KMS-11 (cell line): ENCODE measurements around the gene TXNDC15.
A peak's percentile ranks its signal among the peaks of the same experiment; 100 is the strongest.
"Not testable (repeated sequence)": the region's sequence is repeated elsewhere in the genome, so short reads cannot be mapped to it uniquely, and the experiment has no call there.

Experiments used
- H2AFZ ChIP-seq: fragments of 200-600 bp; sonication (generic); 2 replicates; pipeline ENCODE4 v1.6.1; 2016; ENCODE audit warnings: antibody characterized with exemption, mixed run types, low read depth
- H3K27ac ChIP-seq: fragments of 200-600 bp; sonication (generic); 2 replicates; pipeline ENCODE4 v1.6.1; 2016; ENCODE audit warnings: mild to moderate bottlenecking, mixed run types
- H3K27me3 ChIP-seq: fragments of 200-600 bp; sonication (generic); 2 replicates; pipeline ENCODE4 v1.6.1; 2017; ENCODE audit warnings: mild to moderate bottlenecking, low read depth, mixed run types, moderate library complexity; ENCODE audit not compliant: insufficient read depth
- H3K36me3 ChIP-seq: fragments of 200-600 bp; sonication (generic); 2 replicates; pipeline ENCODE4 v1.6.1; 2017; ENCODE audit warnings: mild to moderate bottlenecking, mixed run types; ENCODE audit not compliant: insufficient read depth
- H3K4me1 ChIP-seq: fragments of 200-600 bp; sonication (generic); 2 replicates; pipeline ENCODE4 v1.6.1; 2016; ENCODE audit warnings: mild to moderate bottlenecking, low read depth, mixed run types; ENCODE audit not compliant: poor library complexity, severe bottlenecking
- H3K4me2 ChIP-seq: fragments of 200-600 bp; sonication (generic); 2 replicates; pipeline ENCODE4 v1.7.0; 2016; ENCODE audit warnings: mild to moderate bottlenecking, mixed run types
- H3K4me3 ChIP-seq: fragments of 200-600 bp; sonication (generic); IDR thresholded peaks from 2 replicates; pipeline ENCODE4 v1.6.1; 2017; ENCODE audit warnings: low read depth, low read length, mixed read lengths; ENCODE audit not compliant: insufficient read depth
- H3K79me2 ChIP-seq: fragments of 200-600 bp; sonication (generic); 2 replicates; pipeline ENCODE4 v1.6.1; 2016; ENCODE audit warnings: low read depth, mixed run types; ENCODE audit not compliant: insufficient read depth
- H3K9ac ChIP-seq: fragments of 200-600 bp; sonication (generic); 2 replicates; pipeline ENCODE4 v1.6.1; 2016; ENCODE audit warnings: mild to moderate bottlenecking, mixed run types
- H4K20me1 ChIP-seq: fragments of 200-600 bp; sonication (generic); 2 replicates; pipeline ENCODE4 v1.6.1; 2016; ENCODE audit warnings: mild to moderate bottlenecking, mixed run types; ENCODE audit not compliant: insufficient read depth
- TF ChIP-seq, protein P1 (sequence below): fragments of 200-600 bp; sonication (generic); conservative IDR thresholded peaks from 2 replicates; pipeline ENCODE4 v1.6.1; 2017; ENCODE audit warnings: low read depth, mild to moderate bottlenecking, antibody characterized with exemption, low read length, moderate library complexity, mixed read lengths

The TXNDC15 gene

DNA sequence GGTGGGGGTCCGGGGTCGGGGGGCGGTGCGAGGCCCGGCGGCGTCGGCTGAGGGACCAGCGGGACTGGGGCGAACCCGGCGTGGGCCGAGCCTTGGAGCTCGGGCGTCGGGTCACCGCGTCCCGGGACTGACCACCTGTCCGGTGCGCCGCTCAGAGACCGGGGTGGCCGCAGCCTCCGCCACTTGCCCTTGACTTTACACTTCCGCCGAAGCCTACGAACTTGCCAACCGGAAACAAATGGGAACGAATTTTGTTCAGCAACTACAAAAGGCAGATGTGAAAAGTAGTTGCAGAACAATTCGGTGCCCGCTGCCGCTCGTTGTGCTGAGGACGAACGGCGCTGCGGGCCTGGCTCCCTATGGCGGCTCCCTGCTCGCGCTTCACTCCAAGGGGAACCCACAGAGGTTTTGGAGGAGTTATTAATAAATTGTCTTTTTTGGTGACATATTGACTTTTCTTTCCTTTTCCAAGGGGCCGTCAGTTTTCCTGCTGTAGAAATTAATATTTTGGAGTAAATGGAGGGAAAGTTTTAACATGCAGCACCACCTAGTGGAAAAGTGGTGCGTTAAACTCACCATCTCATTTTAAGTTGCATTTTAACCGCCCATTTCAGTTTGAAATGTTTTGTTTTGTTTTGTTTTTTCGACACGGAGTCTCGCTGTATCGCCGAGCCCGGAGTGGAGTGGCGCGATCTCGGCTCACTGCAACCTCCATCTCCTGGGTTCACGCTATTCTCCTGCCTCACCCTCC is 31.2 kb downstream of the TXNDC15 start:
- peaks cover 11% of the 10 kb centered on the region for H3K4me1 ChIP-seq

DNA sequence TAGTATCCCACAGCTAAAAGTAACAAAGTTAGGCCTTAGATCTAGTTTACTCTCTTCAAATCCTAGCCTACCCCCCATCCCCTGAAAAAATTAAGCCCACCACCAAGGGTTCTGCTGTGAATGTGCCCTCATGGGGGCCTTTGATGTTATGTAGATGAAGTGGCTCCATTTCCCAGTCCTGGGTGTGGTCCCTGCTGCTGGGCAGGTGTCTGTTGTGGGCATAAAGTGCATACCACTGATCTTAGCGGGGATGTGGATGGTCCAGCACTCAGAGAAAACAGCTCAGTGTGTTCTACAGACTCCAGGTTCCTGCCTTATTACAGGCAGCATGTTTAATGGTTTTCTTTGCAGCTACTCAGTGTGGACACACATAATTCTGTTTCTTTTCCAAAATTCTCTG is 32.6 kb downstream of the TXNDC15 start:
- no peak overlapping the region for H3K4me2 ChIP-seq
- peaks cover 11% of the 10 kb centered on the region for H3K4me1 ChIP-seq
- H3K4me3 ChIP-seq = no peak overlapping the region
- H3K79me2 ChIP-seq = peaks cover 4% of the 10 kb centered on the region; the same call in 1 of the 2 replicates
- TF ChIP-seq, protein P1, sequence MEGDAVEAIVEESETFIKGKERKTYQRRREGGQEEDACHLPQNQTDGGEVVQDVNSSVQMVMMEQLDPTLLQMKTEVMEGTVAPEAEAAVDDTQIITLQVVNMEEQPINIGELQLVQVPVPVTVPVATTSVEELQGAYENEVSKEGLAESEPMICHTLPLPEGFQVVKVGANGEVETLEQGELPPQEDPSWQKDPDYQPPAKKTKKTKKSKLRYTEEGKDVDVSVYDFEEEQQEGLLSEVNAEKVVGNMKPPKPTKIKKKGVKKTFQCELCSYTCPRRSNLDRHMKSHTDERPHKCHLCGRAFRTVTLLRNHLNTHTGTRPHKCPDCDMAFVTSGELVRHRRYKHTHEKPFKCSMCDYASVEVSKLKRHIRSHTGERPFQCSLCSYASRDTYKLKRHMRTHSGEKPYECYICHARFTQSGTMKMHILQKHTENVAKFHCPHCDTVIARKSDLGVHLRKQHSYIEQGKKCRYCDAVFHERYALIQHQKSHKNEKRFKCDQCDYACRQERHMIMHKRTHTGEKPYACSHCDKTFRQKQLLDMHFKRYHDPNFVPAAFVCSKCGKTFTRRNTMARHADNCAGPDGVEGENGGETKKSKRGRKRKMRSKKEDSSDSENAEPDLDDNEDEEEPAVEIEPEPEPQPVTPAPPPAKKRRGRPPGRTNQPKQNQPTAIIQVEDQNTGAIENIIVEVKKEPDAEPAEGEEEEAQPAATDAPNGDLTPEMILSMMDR = no peak
- H3K27me3 ChIP-seq = no peaks in the 10 kb centered on the region
- no peaks in the 10 kb centered on the region for H3K36me3 ChIP-seq
- H2AFZ ChIP-seq = no peak overlapping the region
- no peak overlapping the region for H3K27ac ChIP-seq
- H3K9ac ChIP-seq = no peak overlapping the region
- no peaks in the 10 kb centered on the region for H4K20me1 ChIP-seq

More for the DNA sequence above, 31.2 kb downstream of the TXNDC15 start:
- peak overlapping the region; percentile 99 for H3K27ac ChIP-seq
- TF ChIP-seq, protein P1 = peak; percentile 91
- H3K4me3 ChIP-seq = no peak overlapping the region
- peak overlapping the region; percentile 97 for H3K9ac ChIP-seq
- H3K4me2 ChIP-seq = peak overlapping the region; percentile 31
- H4K20me1 ChIP-seq = no peaks in the 10 kb centered on the region
- peaks cover 4% of the 10 kb centered on the region; the same call in 1 of the 2 replicates for H3K79me2 ChIP-seq
- H3K36me3 ChIP-seq = no peaks in the 10 kb centered on the region
- no peaks in the 10 kb centered on the region for H3K27me3 ChIP-seq
- H2AFZ ChIP-seq = peak overlapping the region; percentile 70

GRCh38 chr5:134910752-134911151 is 36.6 kb downstream of the TXNDC15 start:
- H3K27me3 ChIP-seq, H3K36me3 ChIP-seq, H4K20me1 ChIP-seq, H3K79me2 ChIP-seq, H2AFZ ChIP-seq, H3K9ac ChIP-seq, H3K27ac ChIP-seq, H3K4me2 ChIP-seq, H3K4me3 ChIP-seq: not testable (repeated sequence)
- peaks cover 11% of the 10 kb centered on the region for H3K4me1 ChIP-seq

- no peaks in the 10 kb centered on the region for H3K36me3 ChIP-seq
- TF ChIP-seq, protein P1 = no peak
- H3K79me2 ChIP-seq = no peaks in the 10 kb centered on the region; the same call in 1 of the 2 replicates
- no peak overlapping the region for H3K4me2 ChIP-seq
- H3K27me3 ChIP-seq = no peaks in the 10 kb centered on the region
- H2AFZ ChIP-seq = no peak overlapping the region
- H4K20me1 ChIP-seq = no peaks in the 10 kb centered on the region
- H3K4me3 ChIP-seq = no peak overlapping the region
- H3K27ac ChIP-seq = no peak overlapping the region
- no peak overlapping the region for H3K9ac ChIP-seq
- H3K4me1 ChIP-seq = peaks cover 11% of the 10 kb centered on the region
These were observed 37.4 kb downstream of the TXNDC15 start for GRCh38 chr5:134911285-134912206.
